ENCODE measurements around the gene RASGRP3. TPM values are rescaled to one million over a fixed set of nuclear protein-coding genes. Genes with fewer than 3 reads are reported as not detected.

RASGRP3 gene
- total RNA-seq, 1 experiment from 2014 or later: 0.59 TPM

DNA sequence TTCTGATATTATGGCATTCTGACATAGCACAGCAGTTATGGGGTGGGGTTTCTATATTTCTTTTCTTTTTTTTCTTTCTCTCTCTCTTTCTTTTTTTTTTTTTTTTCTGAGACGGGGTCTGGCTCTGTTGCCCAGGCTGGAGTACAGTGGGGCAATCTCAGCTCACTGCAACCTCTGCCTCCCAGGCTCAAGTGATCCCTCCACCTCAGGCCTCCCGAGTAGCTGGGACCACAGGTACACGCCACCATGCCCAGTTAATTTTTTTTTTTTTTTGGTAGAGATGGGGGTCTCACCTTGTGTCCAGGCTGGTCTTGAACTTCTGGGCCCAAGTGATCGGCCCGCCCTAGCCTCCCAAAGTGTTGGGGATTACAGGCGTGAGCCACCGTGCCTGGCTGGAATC, 130.2 kb downstream of the RASGRP3 start:
- BruUV-seq (replicated peaks): no TSS peak
- Histone ChIP-seq H3K4me3 (replicated peaks in 1 of 2; ENCODE audit: low read depth in 1 of 2, low read length in 2 of 2) (no peak overlapping the region), H3K27me3 (ENCODE audit: insufficient read depth, low read length) (no peaks in the 10 kb centered on the region), H3K9ac (ENCODE audit: low read length) (no peak overlapping the region), H3K36me3 (ENCODE audit: control insufficient read depth in 1 of 2, insufficient read depth in 2 of 2, low read length in 2 of 2) (no peaks in the 10 kb centered on the region), H3K27ac (ENCODE audit: low read depth, low read length) (no peak overlapping the region), H3K9me2 (ENCODE audit: insufficient read depth) (no peaks in the 10 kb centered on the region), H3K9me3 (ENCODE audit: control insufficient read depth in 1 of 2, insufficient read depth in 1 of 2, low read depth in 1 of 2, low read length in 2 of 2) (no peaks in the 10 kb centered on the region), H3K4me2 (ENCODE audit: low read length) (no peak overlapping the region), H4K20me1 (ENCODE audit: insufficient read depth) (no peaks in the 10 kb centered on the region), H3K4me1 (ENCODE audit: control insufficient read depth in 1 of 2, insufficient read depth in 2 of 2, low read length in 2 of 2) (no peaks in the 10 kb centered on the region), H3K79me2 (ENCODE audit: insufficient read depth, low read length) (no peaks in the 10 kb centered on the region), H2AFZ (ENCODE audit: low read depth, low read length, poor library complexity, severe bottlenecking) (no peak overlapping the region)
- TF ChIP-seq, protein P1, sequence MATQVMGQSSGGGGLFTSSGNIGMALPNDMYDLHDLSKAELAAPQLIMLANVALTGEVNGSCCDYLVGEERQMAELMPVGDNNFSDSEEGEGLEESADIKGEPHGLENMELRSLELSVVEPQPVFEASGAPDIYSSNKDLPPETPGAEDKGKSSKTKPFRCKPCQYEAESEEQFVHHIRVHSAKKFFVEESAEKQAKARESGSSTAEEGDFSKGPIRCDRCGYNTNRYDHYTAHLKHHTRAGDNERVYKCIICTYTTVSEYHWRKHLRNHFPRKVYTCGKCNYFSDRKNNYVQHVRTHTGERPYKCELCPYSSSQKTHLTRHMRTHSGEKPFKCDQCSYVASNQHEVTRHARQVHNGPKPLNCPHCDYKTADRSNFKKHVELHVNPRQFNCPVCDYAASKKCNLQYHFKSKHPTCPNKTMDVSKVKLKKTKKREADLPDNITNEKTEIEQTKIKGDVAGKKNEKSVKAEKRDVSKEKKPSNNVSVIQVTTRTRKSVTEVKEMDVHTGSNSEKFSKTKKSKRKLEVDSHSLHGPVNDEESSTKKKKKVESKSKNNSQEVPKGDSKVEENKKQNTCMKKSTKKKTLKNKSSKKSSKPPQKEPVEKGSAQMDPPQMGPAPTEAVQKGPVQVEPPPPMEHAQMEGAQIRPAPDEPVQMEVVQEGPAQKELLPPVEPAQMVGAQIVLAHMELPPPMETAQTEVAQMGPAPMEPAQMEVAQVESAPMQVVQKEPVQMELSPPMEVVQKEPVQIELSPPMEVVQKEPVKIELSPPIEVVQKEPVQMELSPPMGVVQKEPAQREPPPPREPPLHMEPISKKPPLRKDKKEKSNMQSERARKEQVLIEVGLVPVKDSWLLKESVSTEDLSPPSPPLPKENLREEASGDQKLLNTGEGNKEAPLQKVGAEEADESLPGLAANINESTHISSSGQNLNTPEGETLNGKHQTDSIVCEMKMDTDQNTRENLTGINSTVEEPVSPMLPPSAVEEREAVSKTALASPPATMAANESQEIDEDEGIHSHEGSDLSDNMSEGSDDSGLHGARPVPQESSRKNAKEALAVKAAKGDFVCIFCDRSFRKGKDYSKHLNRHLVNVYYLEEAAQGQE (IDR thresholded peaks at IDR 0.05; ENCODE audit: low read depth): no peak
- TF ChIP-seq, protein P2, sequence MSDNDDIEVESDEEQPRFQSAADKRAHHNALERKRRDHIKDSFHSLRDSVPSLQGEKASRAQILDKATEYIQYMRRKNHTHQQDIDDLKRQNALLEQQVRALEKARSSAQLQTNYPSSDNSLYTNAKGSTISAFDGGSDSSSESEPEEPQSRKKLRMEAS (IDR thresholded peaks at IDR 0.05): no peak
- no peak for TF ChIP-seq EGR1 (IDR thresholded peaks at IDR 0.05; ENCODE audit: low read depth)
- no peak for TF ChIP-seq SIN3A (IDR thresholded peaks at IDR 0.05; ENCODE audit: low read depth)
- TF ChIP-seq YY1 (IDR thresholded peaks at IDR 0.05; ENCODE audit: extremely low read depth, insufficient replicate concordance, low read depth, low read length): no peak
- no peak for TF ChIP-seq FOSL1 (IDR thresholded peaks at IDR 0.05; ENCODE audit: low read depth)
- POLR2A ChIA-PET: no interaction called here
- no peak for ATAC-seq
- intact Hi-C loops (cut with micrococcal nuclease): no loop called here
- DNase-seq (ENCODE audit: low read depth, low spot score): no peak
- CTCF ChIA-PET: no interaction called here
- RAD21 ChIA-PET (ENCODE audit: low non-redundant PET in 1 of 2, low total read pairs in 2 of 2, uncharacterized antibody in 2 of 2, unreplicated experiment in 2 of 2): interaction anchor here in 1 of 2 experiments (0.7 kb wide), 1 partner anchor 19 kb away, joined by 5 read pairs; no protein-coding TSS in a partner anchor

All from HCT116 (cell line).